ENCODE results near the gene NRCAM. TPM values are rescaled to one million over a fixed set of nuclear protein-coding genes. Genes with fewer than 3 reads are reported as not detected.
A peak's percentile ranks its signal among the peaks of the same experiment; 100 is the strongest.

The NRCAM gene
- total and polyA plus RNA-seq, 2 donors (not counting 1 experiment from before 2014, with no cell fraction given) = 0.75 to 4.6 TPM

DNA sequence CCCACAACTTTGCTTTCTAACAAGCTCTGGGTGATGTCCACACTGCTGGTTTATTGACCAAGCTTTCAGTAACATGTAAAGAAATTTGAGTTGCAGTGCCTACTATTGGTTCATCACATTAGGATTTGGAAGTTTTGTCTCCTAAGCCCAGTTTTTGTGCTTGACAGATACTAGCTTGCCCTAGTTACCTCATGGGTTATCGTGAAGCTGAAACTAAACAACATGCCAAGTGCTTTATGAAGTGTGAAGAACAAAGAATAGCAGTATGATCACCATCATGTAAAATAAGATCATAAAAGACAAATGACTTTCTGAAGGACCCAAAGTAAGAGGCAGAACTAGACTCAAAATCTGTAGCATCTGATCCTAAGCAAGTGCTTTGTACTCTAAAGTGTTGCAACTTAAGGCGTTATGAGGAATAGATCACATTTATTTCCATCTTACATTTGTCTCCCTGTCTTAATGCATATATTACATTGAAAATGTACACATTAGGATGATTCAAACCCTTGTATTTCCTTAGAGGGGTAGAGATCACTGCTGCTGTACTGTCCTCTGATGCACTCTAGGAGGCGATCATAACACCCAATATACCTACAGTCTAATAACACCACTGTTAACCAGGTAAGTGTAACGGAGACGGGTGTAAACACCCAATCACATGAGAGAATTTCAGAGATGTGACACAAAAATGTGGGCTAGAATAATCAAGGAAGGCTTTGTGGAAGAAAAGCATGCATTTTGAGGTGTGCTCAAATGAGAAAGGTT lies 71.3 kb downstream of the NRCAM start:
- WGBS (ENCODE audit: insufficient coverage) = no CpG with 5 or more reads among the region's 5 CpGs
- H3K27ac Mint-ChIP-seq = no peak overlapping the region
- no peaks in the 10 kb centered on the region for H3K9me3 ChIP-seq (ENCODE audit: control extremely low read depth in 1 of 3, control insufficient read depth in 2 of 3, insufficient read depth in 1 of 3, low read length in 2 of 3)
- no peak overlapping the region for H3K27ac ChIP-seq (ENCODE audit: low read length in 2 of 2)
- no peak overlapping the region for H3K4me3 Mint-ChIP-seq
- TF ChIP-seq, protein P1, sequence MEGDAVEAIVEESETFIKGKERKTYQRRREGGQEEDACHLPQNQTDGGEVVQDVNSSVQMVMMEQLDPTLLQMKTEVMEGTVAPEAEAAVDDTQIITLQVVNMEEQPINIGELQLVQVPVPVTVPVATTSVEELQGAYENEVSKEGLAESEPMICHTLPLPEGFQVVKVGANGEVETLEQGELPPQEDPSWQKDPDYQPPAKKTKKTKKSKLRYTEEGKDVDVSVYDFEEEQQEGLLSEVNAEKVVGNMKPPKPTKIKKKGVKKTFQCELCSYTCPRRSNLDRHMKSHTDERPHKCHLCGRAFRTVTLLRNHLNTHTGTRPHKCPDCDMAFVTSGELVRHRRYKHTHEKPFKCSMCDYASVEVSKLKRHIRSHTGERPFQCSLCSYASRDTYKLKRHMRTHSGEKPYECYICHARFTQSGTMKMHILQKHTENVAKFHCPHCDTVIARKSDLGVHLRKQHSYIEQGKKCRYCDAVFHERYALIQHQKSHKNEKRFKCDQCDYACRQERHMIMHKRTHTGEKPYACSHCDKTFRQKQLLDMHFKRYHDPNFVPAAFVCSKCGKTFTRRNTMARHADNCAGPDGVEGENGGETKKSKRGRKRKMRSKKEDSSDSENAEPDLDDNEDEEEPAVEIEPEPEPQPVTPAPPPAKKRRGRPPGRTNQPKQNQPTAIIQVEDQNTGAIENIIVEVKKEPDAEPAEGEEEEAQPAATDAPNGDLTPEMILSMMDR (IDR thresholded peaks at IDR 0.05) = peak; percentile 52
- no peak for TF ChIP-seq EZH2 (IDR thresholded peaks at IDR 0.05; ENCODE audit: borderline replicate concordance, insufficient read depth, low read depth, low read length, poor library complexity, severe bottlenecking)
- no peak overlapping the region for H2AFZ ChIP-seq (ENCODE audit: insufficient read depth, low read depth, low read length, poor library complexity, severe bottlenecking)
- POLR2A ChIA-PET = no interaction called here
- CTCF ChIA-PET = interaction anchor here (0.8 to 2.1 kb wide), 9 partner anchors 56 to 182 kb away, joined by 3 to 8 read pairs (median 3); no protein-coding TSS in a partner anchor
- no peaks in the 10 kb centered on the region for H3K36me3 ChIP-seq (replicated peaks in 1 of 2; ENCODE audit: control extremely low read depth in 1 of 2, control insufficient read depth in 1 of 2, extremely low read depth in 1 of 2, insufficient read depth in 2 of 2, low read length in 1 of 2)
- H3K79me2 ChIP-seq (ENCODE audit: control insufficient read depth, insufficient read depth, low read length) = no peaks in the 10 kb centered on the region
- ATAC-seq (ENCODE audit: low read depth) (peak; percentile 73), DNase-seq (peak; percentile 25)
- peaks cover 0 to 2% (median 0%) of the 10 kb centered on the region in 4 experiments for H3K27me3 ChIP-seq (replicated peaks in 1 of 4; ENCODE audit: control extremely low read depth in 1 of 4, control insufficient read depth in 3 of 4, insufficient read depth in 4 of 4, low read length in 3 of 4)
- no peak overlapping the region for H3K4me3 ChIP-seq (ENCODE audit: control extremely low read depth in 1 of 5, extremely low read depth in 1 of 5, insufficient read depth in 1 of 5, low read depth in 2 of 5, low read length in 4 of 5)
- peaks cover 18% of the 10 kb centered on the region for H3K4me1 Mint-ChIP-seq
- intact Hi-C loops (cut with micrococcal nuclease) = loop anchor here (1.0 to 10.0 kb wide), 4 partner anchors 67 to 200 kb away; no protein-coding TSS in a partner anchor
- H3K9ac ChIP-seq (ENCODE audit: low read length) = no peak overlapping the region
- no peaks in the 10 kb centered on the region for H4K20me1 ChIP-seq (ENCODE audit: control insufficient read depth, insufficient read depth, low read length, poor library complexity, severe bottlenecking)
- H3K4me2 ChIP-seq (replicated peaks; ENCODE audit: low read depth, low read length, poor library complexity, severe bottlenecking) = no peak overlapping the region
- H3K9me3 Mint-ChIP-seq (ENCODE audit: insufficient read depth) = no peaks in the 10 kb centered on the region
- H3K27me3 Mint-ChIP-seq = no peaks in the 10 kb centered on the region
- H3K4me1 ChIP-seq (ENCODE audit: control insufficient read depth in 2 of 2, insufficient read depth in 2 of 2, low read length in 2 of 2) = peaks cover 0 to 4% of the 10 kb centered on the region in 2 donors

GRCh38 chr7:108382932-108383331 lies 73.3 kb downstream of the NRCAM start:
- Histone ChIP-seq H3K4me3 (ENCODE audit: control extremely low read depth in 1 of 5, extremely low read depth in 1 of 5, insufficient read depth in 1 of 5, low read depth in 2 of 5, low read length in 4 of 5) (no peak overlapping the region), H3K4me2 (replicated peaks; ENCODE audit: low read depth, low read length, poor library complexity, severe bottlenecking) (no peak overlapping the region), H3K4me1 (ENCODE audit: control insufficient read depth in 2 of 2, insufficient read depth in 2 of 2, low read length in 2 of 2) (peaks cover 0 to 4% of the 10 kb centered on the region in 2 donors), H2AFZ (ENCODE audit: insufficient read depth, low read depth, low read length, poor library complexity, severe bottlenecking) (no peak overlapping the region), H4K20me1 (ENCODE audit: control insufficient read depth, insufficient read depth, low read length, poor library complexity, severe bottlenecking) (no peaks in the 10 kb centered on the region), H3K27ac (ENCODE audit: low read length in 2 of 2) (no peak overlapping the region), H3K36me3 (replicated peaks in 1 of 2; ENCODE audit: control extremely low read depth in 1 of 2, control insufficient read depth in 1 of 2, extremely low read depth in 1 of 2, insufficient read depth in 2 of 2, low read length in 1 of 2) (no peaks in the 10 kb centered on the region), H3K9me3 (ENCODE audit: control extremely low read depth in 1 of 3, control insufficient read depth in 2 of 3, insufficient read depth in 1 of 3, low read length in 2 of 3) (no peaks in the 10 kb centered on the region), H3K9ac (ENCODE audit: low read length) (no peak overlapping the region), H3K27me3 (replicated peaks in 1 of 4; ENCODE audit: control extremely low read depth in 1 of 4, control insufficient read depth in 3 of 4, insufficient read depth in 4 of 4, low read length in 3 of 4) (peaks cover 0 to 2% (median 0%) of the 10 kb centered on the region in 4 experiments), H3K79me2 (ENCODE audit: control insufficient read depth, insufficient read depth, low read length) (no peaks in the 10 kb centered on the region)
- DNase-seq (no peak), ATAC-seq (ENCODE audit: low read depth) (no peak)
- TF ChIP-seq, protein P1 (IDR thresholded peaks at IDR 0.05) = no peak
- ChIA-PET POLR2A (no interaction called here), CTCF (interaction anchor here (1.4 to 2.1 kb wide), 2 partner anchors 77 to 114 kb away, joined by 3 to 8 read pairs; no protein-coding TSS in a partner anchor)
- no CpG with 5 or more reads among the region's 1 CpG for WGBS (ENCODE audit: insufficient coverage)
- H3K27ac Mint-ChIP-seq = no peak overlapping the region
- no peak overlapping the region for H3K4me3 Mint-ChIP-seq
- H3K27me3 Mint-ChIP-seq = no peaks in the 10 kb centered on the region
- H3K9me3 Mint-ChIP-seq (ENCODE audit: insufficient read depth) = no peaks in the 10 kb centered on the region
- H3K4me1 Mint-ChIP-seq = peaks cover 18% of the 10 kb centered on the region
- intact Hi-C loops (cut with micrococcal nuclease) = loop anchor here (10.0 kb wide), 1 partner anchor 198 kb away; no protein-coding TSS in a partner anchor

Data from B cell (primary cell).